Measurements from ENCODE around the gene MRPS2.

GRCh38 chr9:135450956-135451355 is 49.5 kb upstream of the MRPS2 start:
- TF ChIP-seq EZH2 (IDR thresholded peaks at IDR 0.05; ENCODE audit: borderline replicate concordance, low read depth, low read length, severe bottlenecking): no peak
- TF ChIP-seq, protein P1, sequence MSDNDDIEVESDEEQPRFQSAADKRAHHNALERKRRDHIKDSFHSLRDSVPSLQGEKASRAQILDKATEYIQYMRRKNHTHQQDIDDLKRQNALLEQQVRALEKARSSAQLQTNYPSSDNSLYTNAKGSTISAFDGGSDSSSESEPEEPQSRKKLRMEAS (IDR thresholded peaks at IDR 0.05; ENCODE audit: insufficient read depth, insufficient read length): no peak
- TF ChIP-seq, protein P2, sequence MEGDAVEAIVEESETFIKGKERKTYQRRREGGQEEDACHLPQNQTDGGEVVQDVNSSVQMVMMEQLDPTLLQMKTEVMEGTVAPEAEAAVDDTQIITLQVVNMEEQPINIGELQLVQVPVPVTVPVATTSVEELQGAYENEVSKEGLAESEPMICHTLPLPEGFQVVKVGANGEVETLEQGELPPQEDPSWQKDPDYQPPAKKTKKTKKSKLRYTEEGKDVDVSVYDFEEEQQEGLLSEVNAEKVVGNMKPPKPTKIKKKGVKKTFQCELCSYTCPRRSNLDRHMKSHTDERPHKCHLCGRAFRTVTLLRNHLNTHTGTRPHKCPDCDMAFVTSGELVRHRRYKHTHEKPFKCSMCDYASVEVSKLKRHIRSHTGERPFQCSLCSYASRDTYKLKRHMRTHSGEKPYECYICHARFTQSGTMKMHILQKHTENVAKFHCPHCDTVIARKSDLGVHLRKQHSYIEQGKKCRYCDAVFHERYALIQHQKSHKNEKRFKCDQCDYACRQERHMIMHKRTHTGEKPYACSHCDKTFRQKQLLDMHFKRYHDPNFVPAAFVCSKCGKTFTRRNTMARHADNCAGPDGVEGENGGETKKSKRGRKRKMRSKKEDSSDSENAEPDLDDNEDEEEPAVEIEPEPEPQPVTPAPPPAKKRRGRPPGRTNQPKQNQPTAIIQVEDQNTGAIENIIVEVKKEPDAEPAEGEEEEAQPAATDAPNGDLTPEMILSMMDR (IDR thresholded peaks at IDR 0.05; ENCODE audit: extremely low read depth in 1 of 2, insufficient read depth in 1 of 2, low read depth in 1 of 2, low read length in 2 of 2): no peak
- no peak for TF ChIP-seq FOS (IDR thresholded peaks at IDR 0.05; ENCODE audit: borderline replicate concordance, insufficient read depth, low read length)
- no peak for TF ChIP-seq POLR2A (IDR thresholded peaks at IDR 0.05; ENCODE audit: low read depth, low read length)
- TF ChIP-seq JUN (IDR thresholded peaks at IDR 0.05; ENCODE audit: borderline replicate concordance, insufficient read depth, insufficient read length, low read depth): no peak
- TF ChIP-seq POLR2AphosphoS5 (IDR thresholded peaks at IDR 0.05; ENCODE audit: insufficient read depth, low read depth, low read length): no peak
- TF ChIP-seq GATA2 (IDR thresholded peaks at IDR 0.05; ENCODE audit: insufficient read depth, insufficient read length, low read depth, low read length): no peak

All from endothelial cell of umbilical vein (primary cell).